ENCODE results near the gene ATXN7L1.

DNA sequence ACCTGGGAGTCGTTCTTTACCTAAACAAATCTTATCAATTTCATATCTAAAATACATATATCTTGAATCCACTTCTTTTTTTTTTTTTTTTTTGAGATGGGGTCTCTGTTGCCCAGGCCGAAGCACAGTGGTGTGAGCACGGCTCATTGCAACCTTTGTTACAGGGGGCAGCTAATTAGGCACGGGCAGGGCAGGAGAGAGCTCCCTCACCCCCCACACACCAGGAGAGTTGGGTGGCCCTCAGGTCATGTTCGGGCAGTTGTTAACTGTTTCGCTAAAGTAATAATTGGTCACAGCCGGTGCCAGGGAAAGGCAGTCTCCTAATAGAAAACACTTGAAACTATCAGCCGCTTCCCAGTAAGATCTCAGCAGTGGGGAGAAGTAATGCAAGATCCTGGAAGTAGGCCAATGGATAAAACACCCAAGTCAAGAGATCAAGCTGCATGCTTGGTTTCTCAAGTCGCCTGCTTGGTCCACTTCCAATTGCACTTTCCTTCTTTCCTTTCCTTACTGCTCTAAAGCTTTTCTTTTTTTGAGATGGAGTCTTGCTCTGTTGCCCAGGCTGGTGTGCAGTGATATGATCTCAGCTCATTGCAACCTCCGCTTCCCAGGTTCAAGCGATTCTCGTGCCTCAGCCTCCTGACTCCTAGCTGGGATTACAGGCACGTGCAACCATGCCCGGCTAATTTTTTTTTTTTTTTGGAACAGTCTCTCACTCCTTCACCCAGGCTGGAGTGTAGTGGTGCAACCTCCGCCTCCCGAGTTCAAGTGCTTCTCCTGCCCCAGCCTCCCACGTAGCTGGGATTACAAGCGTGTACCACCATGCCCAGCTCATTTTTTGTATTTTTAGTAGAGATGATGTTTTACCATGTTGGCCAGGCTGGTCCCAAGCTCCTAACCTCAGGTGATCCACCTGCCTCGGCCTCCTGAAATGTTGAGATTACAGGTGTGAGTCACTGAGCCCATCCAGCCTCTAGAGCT lies 273.8 kb downstream of the ATXN7L1 start:
- TF ChIP-seq POLR2A (IDR thresholded peaks at IDR 0.05) (no peak), POLR2AphosphoS5 (IDR thresholded peaks at IDR 0.05) (no peak), EP300 (IDR thresholded peaks at IDR 0.05; ENCODE audit: low read depth) (no peak)
- TF ChIP-seq, protein P1, sequence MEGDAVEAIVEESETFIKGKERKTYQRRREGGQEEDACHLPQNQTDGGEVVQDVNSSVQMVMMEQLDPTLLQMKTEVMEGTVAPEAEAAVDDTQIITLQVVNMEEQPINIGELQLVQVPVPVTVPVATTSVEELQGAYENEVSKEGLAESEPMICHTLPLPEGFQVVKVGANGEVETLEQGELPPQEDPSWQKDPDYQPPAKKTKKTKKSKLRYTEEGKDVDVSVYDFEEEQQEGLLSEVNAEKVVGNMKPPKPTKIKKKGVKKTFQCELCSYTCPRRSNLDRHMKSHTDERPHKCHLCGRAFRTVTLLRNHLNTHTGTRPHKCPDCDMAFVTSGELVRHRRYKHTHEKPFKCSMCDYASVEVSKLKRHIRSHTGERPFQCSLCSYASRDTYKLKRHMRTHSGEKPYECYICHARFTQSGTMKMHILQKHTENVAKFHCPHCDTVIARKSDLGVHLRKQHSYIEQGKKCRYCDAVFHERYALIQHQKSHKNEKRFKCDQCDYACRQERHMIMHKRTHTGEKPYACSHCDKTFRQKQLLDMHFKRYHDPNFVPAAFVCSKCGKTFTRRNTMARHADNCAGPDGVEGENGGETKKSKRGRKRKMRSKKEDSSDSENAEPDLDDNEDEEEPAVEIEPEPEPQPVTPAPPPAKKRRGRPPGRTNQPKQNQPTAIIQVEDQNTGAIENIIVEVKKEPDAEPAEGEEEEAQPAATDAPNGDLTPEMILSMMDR (IDR thresholded peaks at IDR 0.05) = no peak
